HS-27A (cell line): ENCODE results near the gene LRRC23.
"Not testable (repeated sequence)": the region's sequence is repeated elsewhere in the genome, so short reads cannot be mapped to it uniquely, and the experiment has no call there.

Experiments
- DNase-seq: peaks from one replicate; pipeline ENCODE4 v3.0.0-alpha.2; 2012; ENCODE audit warnings: low read depth, missing footprints

The LRRC23 gene, protein sequence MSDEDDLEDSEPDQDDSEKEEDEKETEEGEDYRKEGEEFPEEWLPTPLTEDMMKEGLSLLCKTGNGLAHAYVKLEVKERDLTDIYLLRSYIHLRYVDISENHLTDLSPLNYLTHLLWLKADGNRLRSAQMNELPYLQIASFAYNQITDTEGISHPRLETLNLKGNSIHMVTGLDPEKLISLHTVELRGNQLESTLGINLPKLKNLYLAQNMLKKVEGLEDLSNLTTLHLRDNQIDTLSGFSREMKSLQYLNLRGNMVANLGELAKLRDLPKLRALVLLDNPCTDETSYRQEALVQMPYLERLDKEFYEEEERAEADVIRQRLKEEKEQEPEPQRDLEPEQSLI

DNA sequence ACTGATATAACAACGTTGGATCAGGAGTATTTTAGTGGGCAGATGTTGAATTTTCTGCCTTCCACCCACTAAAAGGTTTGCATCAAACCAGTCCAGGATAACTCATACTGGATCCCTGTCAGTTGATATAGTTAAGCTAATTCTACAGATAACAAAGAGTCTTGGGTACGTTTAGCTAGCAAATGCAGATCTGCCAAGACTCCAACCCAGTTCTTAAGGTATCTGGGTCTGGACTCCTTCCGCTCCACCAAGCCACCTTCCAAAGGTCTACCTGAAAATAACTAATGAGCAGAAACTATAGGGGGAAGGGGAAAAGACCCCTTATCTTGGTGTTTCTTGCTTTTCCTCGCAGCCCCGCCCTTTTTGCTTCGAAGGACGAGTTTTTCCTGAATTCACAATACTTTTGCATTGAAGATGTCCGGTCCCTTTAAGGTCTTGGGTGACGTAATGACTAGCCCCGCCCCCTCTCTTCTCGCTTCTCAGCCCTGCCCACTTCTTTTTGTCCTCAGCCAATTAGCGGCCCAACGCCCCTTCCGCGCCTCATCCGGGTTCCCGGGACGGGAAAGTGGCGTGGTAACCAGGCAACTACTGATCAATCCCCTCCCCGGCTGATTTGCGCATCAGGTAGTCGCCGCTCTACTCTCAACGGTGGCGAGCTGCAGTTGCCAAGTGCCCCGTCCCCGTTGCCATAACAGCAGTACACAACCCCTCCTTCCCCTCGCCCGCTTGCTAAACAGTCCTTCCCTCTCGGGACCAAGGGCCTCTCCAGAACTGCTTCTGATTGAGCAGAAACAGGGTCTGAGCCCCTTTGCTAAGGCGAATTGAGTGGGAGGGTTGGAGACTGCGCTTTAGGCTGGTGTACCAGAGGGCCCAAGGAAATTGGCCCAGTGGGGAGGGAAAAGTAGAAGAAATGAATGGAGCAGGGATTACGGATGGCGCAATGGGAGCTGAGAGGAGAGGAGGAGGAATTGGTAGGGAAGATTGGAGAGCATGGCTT is at the start of gene LRRC23:
TSS of gene LRRC23 (plus strand) at position 543 of the 997 bp plus-strand sequence. CDS start 812 bp downstream, outside the sequence.
- peak; percentile 86 for DNase-seq

DNA sequence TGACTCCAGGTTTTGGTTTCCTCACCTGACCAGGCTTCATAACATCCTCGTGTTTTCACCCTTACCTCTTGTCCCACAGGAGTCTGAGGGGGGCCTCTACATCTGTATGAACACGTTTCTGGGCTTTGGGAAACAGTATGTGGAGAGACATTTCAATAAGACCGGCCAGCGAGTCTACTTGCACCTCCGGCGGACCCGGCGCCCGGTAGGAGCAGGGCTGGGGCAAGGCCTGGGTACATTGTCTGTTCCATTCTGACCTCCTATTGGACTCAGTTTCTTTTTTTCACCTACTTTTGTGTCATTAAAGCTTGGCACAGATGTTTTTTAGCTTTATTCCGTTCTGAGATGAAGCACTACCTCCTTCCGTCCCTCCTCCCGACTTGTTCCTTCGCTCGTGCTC is 49.3 kb upstream of the LRRC23 start:
- DNase-seq, result no peak

DNA sequence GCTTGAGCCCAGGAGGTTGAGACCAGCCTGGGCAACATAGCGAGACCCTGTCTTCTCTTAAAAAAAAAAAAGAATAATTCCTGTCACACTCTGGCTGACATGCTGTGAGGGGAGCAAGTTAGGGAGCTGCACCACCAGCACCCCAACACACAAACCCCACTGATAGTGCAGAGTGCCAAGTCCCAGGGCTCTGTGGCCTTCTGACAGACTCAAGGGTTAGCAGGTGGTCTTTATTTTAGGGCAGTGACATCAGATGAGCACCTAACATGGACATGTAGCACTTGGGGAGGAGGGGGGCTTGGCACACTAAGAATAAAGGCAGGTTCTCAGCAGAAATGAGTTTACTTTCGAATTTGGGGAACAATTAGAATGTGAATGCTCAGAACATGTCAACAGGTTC is 45.8 kb upstream of the LRRC23 start:
- no peak for DNase-seq

DNA sequence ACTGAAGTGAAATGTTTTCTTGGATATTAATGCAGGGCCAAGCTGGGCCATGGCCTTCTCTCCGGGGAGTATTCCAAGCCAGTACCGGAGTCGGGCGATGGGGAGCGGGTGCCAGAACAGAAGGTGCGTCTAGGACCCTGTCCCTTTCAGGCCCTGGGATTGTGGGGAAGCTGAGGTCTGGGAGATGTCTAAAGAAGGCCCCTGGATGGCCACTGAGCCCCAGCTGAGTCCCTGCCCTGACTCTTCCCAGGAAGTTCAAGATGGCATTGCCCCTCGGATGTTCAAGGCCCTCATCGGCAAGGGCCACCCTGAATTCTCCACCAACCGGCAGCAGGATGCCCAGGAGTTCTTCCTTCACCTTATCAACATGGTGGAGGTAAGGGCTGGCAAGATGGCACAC is 44.5 kb upstream of the LRRC23 start:
- DNase-seq, result no peak

DNA sequence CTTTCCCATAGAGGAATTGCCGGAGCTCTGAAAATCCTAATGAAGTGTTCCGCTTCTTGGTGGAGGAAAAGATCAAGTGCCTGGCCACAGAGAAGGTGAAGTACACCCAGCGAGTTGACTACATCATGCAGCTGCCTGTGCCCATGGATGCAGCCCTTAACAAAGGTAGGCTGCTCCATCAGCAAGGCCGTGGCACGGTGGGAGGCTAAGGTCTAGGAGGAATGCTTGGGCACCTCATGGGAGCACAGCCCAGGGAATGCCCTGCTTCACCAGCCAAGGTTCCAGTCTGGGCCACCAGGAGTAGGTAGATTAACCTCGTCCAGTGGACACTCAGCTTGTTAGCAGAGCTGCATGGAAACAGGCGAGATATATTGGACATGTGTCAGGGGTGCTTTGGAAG is 43.7 kb upstream of the LRRC23 start:
- DNase-seq, result no peak

DNA sequence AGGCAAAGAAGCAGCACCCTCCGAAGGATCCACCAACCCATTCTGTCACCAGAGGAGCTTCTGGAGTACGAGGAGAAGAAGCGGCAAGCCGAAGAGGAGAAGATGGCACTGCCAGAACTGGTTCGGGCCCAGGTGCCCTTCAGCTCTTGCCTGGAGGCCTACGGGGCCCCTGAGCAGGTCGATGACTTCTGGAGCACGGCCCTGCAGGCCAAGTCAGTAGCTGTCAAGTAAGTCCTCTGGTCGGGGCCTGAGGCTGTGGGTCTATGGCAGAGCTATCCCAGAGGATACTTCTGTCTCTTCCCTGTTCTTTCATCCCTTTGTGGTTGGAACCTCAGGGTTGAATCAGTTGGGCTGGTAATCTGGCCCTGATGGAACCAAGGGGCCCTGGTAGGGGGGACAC is 43.2 kb upstream of the LRRC23 start:
- no peak for DNase-seq

DNA sequence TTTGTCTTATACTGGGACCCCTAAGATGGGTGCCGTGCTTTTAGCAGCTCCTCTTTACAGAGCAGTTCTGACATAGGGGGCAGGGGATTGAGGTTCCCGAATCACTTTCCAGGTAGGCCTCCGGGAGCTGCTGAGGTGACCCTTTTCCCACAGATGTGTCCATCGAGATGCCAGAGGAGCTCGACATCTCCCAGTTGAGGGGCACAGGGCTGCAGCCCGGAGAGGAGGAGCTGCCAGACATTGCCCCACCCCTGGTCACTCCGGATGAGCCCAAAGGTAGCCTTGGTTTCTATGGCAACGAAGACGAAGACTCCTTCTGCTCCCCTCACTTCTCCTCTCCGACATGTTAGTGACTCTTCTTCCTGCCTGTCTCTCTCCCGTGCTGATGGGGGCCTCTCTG is 41.6 kb upstream of the LRRC23 start:
- DNase-seq, result no peak

DNA sequence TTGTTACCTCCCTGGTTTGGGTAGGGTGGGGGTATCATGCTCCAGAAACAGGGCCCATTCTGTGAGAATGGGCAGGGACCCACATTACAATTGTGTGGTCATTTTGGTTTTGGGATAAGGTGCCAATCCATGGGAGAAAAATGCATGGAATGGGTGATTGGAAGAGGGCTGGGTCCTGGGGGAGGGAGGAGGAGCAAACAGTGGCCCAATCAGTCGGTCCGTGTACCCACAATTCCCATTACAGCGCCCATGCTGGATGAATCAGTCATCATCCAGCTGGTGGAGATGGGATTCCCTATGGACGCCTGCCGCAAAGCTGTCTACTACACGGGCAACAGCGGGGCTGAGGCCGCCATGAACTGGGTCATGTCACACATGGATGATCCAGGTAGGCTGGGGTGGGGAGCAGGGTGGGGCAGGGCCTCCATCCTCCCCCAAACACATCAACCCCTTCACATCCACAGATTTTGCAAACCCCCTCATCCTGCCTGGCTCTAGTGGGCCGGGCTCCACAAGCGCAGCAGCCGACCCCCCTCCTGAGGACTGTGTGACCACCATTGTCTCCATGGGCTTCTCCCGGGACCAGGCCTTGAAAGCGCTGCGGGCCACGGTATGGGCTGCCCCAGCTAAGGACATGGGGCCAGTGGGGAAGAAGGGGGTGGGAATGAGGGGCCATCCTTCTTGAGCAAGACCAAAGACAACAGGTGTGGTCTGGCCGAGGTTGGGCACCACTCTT is 40.9 kb upstream of the LRRC23 start:
- no peak for DNase-seq

DNA sequence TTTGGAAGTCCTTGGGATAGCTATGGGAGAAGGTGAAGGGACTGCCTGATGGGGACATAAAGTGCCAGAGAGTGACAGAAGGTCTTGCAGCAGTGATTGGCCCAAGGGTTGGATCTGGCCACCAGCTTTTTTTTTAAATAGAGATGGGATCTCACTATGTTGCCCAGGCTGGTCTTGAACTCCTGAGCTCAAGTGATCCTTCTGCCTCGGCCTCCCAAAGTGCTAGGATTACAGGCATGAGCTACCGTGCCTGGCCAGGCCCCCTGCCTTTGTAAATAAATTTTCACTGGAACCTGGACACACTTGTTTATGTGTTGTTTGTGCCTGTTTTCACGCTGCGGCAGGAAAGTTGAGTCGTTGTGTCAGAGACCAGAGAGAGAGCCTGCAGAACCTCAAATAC is 39.3 kb upstream of the LRRC23 start:
- DNase-seq, result not testable (repeated sequence)

DNA sequence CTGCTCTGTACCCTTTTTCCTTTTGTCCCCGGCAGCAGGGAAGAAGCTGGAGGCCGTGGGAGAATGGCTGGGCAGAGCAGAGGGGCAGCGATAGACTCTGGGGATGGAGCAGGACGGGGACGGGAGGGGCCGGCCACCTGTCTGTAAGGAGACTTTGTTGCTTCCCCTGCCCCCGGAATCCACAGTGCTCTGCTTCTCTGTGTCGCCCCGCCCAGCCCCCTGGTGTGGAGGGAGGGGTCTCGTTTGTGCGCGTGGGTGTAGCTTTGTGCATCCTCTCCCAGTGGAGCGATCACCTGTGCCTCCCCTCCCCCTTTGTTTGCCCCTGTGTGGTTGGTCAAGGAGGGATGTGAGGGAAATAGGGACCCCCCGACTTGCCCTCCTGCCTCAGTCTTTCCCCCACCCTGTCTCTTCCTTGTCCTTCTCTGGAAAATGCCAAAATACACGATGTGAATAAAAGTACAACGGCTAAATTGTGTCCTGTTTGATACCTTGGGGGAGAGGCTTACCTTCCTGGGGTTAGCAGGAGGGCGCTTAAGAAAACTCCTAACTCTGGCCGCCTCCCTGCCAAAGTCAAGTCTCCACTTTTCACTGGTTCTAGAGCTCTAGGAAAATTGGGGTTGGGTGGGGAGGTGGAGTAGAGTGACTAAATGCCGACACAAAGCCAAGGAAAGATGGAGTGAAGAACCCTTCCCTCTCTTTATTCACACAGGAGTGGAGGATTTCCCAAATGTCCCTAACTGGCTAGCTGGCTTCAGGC is 38.3 kb upstream of the LRRC23 start:
- no peak for DNase-seq

DNA sequence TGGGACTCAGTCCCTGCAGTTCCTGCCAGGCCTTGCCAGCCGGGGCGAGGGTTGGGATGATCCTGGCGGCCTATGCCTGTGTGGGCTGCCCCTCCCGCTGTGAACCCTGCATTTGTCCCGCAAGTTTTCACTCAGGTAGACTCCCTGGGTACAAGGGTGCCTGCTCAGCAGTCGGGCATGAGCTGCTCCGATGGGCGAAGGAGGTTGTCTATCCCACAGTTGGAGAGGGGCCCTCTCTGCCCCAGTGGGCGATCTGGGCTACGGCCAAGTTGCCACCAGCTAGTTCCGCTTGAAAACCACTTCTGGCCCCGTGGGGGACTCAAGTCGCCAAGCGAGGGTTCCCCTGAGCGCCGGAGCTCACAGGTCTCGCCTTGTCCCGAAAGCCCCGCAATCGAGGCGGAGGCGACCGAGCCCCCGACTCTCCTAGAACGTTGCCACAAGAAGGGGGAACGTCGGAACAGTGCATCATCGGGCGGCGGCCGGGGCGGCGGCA is 37.7 kb upstream of the LRRC23 start:
- no peak for DNase-seq

DNA sequence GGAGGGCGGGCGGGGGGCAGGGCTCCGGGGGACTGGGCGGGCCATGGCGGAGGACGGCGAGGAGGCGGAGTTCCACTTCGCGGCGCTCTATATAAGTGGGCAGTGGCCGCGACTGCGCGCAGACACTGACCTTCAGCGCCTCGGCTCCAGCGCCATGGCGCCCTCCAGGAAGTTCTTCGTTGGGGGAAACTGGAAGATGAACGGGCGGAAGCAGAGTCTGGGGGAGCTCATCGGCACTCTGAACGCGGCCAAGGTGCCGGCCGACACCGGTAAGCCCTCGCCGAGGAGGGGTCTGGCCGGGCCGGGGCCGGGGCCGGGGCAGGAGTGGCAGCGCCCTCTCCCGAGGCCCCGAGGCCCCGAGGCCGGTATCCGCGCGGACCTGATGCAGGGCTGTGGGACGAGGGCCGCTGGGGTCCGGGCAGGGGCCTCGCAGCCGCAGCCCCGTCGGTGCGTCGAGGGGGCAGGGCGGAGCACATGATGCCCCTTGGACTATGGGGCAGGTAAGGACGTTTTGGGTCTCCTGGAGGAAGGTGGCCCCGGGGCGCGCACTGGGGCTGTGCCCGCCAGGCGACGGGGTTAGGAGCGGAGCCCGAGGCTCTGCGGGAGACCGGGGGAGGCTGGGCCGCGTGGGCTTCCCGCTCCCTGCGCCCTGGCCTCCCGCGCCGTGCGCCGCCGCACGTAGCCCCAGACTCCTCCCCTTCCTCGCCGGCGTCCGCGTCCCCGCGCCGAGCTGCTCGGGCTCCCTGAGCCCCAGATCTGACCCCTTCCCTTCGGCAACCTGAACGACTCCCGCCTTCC is 37.0 kb upstream of the LRRC23 start, which contains the start of gene TPI1:
TSS of gene TPI1 (plus strand) at position 119 of the 798 bp plus-strand sequence. CDS start at position 155, 36 bp downstream.
- no peak for DNase-seq

DNA sequence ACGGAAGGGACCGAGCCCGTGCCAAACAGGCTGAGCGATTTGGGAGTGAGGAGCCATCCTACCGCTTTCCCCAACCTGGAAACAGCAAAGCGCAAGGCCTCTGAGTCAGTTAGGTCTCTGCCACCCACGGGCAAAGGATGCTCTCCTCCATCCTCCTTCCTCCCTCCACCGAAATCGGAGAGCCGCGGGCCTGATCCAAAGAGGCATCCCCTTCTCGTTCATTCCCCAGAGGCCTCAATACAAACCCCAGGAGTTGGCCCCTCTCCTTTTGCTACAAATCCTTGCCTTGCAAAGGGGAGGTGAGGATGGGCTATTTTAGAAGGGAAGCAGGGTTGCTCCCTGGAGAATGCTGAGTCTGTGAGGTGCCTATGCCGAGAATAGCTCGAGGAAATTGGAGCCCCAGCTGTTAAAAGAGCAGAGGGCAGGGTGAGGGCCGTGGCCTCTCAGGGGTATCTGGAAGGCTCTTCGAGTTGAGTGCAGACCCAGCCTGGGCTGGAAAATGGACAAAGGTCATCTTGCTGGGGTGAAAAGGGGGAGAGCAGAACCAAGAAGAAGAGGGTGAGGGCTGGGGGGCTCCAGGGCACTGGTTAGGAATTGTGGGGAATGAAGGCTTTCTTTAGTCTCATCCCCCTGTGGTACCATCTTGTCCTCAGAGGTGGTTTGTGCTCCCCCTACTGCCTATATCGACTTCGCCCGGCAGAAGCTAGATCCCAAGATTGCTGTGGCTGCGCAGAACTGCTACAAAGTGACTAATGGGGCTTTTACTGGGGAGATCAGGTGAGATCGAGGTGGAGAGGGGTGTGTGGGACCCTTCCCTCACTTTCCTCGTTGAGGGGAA is 36.2 kb upstream of the LRRC23 start:
- no peak for DNase-seq

DNA sequence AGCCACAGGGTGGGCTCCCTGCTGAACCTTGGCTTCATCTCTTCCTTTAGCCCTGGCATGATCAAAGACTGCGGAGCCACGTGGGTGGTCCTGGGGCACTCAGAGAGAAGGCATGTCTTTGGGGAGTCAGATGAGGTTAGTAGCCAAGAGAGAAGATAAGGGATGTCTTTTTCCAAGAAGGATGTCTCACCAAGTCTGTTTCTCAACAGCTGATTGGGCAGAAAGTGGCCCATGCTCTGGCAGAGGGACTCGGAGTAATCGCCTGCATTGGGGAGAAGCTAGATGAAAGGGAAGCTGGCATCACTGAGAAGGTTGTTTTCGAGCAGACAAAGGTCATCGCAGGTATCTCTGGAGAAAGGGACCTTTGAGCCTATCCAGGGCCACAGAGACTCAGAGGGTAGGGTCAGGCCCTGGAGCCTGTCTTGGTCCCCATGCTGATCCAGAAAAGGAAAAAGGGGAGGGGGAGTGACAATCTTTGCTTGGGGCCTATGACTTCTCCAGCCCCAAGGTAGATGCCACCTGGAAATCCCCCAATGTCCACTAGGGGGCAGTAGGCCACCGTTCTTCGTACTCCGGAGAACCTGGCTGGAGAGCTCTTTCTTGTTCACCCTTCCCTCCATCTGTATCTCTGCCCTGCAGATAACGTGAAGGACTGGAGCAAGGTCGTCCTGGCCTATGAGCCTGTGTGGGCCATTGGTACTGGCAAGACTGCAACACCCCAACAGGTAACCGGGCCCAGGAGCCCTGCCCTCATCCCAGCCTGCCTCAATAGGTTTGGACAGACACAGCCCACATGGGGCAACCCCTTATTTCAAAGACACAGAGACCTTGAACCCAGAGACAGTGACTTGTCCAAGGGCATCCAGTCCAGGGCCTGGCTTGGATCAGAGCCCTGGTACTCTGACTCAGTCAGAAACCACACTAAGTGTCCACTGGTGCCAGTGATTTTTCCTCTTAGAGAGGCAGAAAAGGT is 35.3 kb upstream of the LRRC23 start:
- DNase-seq, result no peak

DNA sequence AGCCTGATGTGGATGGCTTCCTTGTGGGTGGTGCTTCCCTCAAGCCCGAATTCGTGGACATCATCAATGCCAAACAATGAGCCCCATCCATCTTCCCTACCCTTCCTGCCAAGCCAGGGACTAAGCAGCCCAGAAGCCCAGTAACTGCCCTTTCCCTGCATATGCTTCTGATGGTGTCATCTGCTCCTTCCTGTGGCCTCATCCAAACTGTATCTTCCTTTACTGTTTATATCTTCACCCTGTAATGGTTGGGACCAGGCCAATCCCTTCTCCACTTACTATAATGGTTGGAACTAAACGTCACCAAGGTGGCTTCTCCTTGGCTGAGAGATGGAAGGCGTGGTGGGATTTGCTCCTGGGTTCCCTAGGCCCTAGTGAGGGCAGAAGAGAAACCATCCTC is 34.3 kb upstream of the LRRC23 start:
- DNase-seq, result not testable (repeated sequence)

DNA sequence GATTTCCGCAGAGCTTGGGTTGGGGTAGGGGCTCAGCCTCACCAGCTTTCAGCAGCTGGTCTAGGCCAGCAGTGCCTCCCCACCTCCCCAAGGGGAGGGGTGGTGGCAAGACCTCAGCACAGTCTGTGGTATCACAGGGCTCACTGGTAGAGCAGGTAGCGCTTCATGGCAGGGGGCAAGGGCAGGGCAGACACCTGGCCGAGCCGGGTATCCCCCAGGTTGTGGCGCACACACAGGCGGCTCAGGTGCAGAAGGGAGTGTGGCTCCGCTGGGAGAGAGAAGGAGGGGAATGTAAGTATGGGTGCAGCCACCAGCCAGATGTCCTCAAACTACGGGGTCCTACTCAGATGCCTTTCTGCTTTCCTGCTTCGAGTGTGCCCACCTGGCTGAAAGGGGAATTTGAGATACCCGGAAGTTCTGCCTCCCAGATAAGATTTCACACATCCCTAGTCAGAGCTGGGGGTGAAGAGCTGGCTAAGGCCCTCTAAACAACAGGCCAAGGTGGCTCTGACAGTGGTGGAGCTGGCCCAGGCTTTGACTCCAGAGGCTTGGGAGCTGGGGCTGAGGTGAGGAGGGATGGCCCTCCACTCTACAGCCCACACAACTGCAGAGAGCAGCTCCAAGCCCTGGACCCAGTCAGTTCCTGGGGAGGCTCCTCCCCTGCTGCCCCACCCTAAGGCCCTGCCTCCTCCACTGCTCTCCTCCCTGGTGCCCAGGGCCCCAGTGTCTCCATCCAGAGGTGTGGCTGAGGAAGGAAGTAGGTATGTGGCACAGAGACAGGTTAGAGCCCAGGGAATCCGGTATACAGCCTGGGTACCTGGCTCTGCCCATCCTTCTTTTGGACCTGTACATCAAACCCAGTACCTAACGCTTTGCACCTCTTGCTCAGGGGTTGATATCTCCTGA is 33.3 kb upstream of the LRRC23 start:
- DNase-seq, result no peak
